Measurements from ENCODE around the gene SNX30. TPM values are rescaled to one million over a fixed set of nuclear protein-coding genes. Genes with fewer than 3 reads are reported as not detected.

The SNX30 gene
- total and polyA plus RNA-seq, 2 experiments from 2014 or later = 8.5 to 26.7 TPM

DNA sequence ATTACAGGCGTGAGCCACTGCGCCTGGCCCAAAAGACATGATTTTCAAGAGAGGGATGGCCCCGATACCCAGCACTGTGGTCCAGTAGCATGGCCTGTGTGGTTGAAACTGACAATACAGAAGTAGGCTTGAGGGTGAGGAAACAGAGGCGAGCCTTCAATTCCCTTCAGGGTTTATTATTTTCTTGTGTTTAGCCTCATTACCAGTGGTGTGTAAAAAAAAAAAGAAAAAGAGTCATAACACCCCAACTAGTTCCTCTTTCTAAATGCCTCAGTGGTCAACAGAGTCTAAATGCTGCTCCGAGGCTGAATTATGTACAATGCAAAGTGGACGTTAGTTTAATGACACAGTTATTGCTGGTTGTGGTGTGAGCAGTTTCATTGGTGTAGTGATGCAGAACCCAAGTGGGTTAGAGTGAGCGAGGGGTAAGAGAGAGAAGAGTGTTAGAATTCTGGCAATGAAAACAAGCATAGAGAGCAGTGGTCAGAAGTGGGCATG is 58.8 kb downstream of the SNX30 start:
- H3K9me3 ChIP-seq (ENCODE audit: low read depth) = no peaks in the 10 kb centered on the region
- WGBS, 2 experiments (ENCODE audit: low coverage in 1 of 2, low lambda C conversion rate in 2 of 2, missing lambda C conversion rate in 2 of 2) = 97 to 98% methylated on average over 6 to 7 of the region's 7 CpGs
- DNase-seq = no peak
- H3K4me2 ChIP-seq (ENCODE audit: unreplicated experiment) = no peak overlapping the region
- peaks cover 15% of the 10 kb centered on the region; the same call in 1 of the 2 replicates for H3K36me3 ChIP-seq (ENCODE audit: low read depth)
- in situ Hi-C loops (cut with MboI) = no loop called here
- H3F3A ChIP-seq (ENCODE audit: insufficient read depth) = no peaks in the 10 kb centered on the region
- no peak overlapping the region for H2AFZ ChIP-seq
- H3K4me1 ChIP-seq (ENCODE audit: insufficient read depth) = no peaks in the 10 kb centered on the region
- no peak overlapping the region for H3K27ac ChIP-seq
- no peak overlapping the region for H3K9ac ChIP-seq
- H3K4me3 ChIP-seq = no peak overlapping the region
- peaks cover 95% of the 10 kb centered on the region for H3K79me2 ChIP-seq (ENCODE audit: insufficient read depth)
- no peaks in the 10 kb centered on the region for H4K20me1 ChIP-seq (ENCODE audit: insufficient read depth)
- H3K9me2 ChIP-seq (ENCODE audit: insufficient read depth) = no peaks in the 10 kb centered on the region
- no peak for TF ChIP-seq EZH2 (IDR thresholded peaks at IDR 0.05; ENCODE audit: insufficient read depth, poor library complexity, severe bottlenecking)
- TF ChIP-seq EZH2phosphoT487 (IDR thresholded peaks at IDR 0.05; ENCODE audit: insufficient read depth, low read depth) = no peak
- no peaks in the 10 kb centered on the region for H3K27me3 ChIP-seq (replicated peaks; ENCODE audit: insufficient read depth)

DNA sequence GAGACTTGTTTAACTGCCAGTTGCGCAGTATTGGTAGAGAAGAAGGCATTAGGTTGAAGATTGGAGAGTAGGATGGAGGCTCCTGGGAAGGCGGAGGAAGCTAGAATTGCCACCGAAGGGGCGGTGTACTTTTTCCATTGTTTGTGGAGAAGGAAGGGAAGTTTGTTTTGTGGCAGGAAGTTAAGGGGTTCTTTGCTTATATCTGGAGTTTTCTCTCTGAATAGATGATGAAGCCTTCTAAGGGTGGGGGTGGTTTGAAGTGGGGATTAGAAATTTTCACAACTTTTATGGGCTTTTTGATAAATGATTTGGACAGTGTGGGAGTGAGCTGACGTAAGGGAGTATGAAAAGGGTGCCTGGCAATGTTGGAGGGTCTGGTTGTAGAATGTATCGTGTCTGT is 59.3 kb downstream of the SNX30 start:
- Histone ChIP-seq H3K9me3 (ENCODE audit: low read depth) (no peaks in the 10 kb centered on the region), H3K27me3 (replicated peaks; ENCODE audit: insufficient read depth) (no peaks in the 10 kb centered on the region), H3K79me2 (ENCODE audit: insufficient read depth) (peaks cover 95% of the 10 kb centered on the region), H3K9ac (no peak overlapping the region), H2AFZ (no peak overlapping the region), H4K20me1 (ENCODE audit: insufficient read depth) (no peaks in the 10 kb centered on the region), H3K4me2 (ENCODE audit: unreplicated experiment) (no peak overlapping the region), H3K36me3 (ENCODE audit: low read depth) (peaks cover 15% of the 10 kb centered on the region; the same call in 1 of the 2 replicates), H3K4me1 (ENCODE audit: insufficient read depth) (no peaks in the 10 kb centered on the region), H3K27ac (no peak overlapping the region), H3K4me3 (no peak overlapping the region), H3K9me2 (ENCODE audit: insufficient read depth) (no peaks in the 10 kb centered on the region), H3F3A (ENCODE audit: insufficient read depth) (no peaks in the 10 kb centered on the region)
- in situ Hi-C loops (cut with MboI) = no loop called here
- DNase-seq = no peak
- TF ChIP-seq EZH2phosphoT487 (IDR thresholded peaks at IDR 0.05; ENCODE audit: insufficient read depth, low read depth) (no peak), EZH2 (IDR thresholded peaks at IDR 0.05; ENCODE audit: insufficient read depth, poor library complexity, severe bottlenecking) (no peak)
- WGBS, 2 experiments (ENCODE audit: low coverage in 1 of 2, low lambda C conversion rate in 2 of 2, missing lambda C conversion rate in 2 of 2) = 78 to 82% methylated on average over 6 of the region's 6 CpGs

GRCh38 chr9:112810696-112811490 is 60.3 kb downstream of the SNX30 start:
- Histone ChIP-seq H3K9ac (no peak overlapping the region), H2AFZ (no peak overlapping the region), H3K4me1 (ENCODE audit: insufficient read depth) (no peaks in the 10 kb centered on the region), H3K27ac (no peak overlapping the region), H3K79me2 (ENCODE audit: insufficient read depth) (peaks cover 96% of the 10 kb centered on the region), H3K9me3 (ENCODE audit: low read depth) (no peaks in the 10 kb centered on the region), H3K4me3 (no peak overlapping the region), H3K9me2 (ENCODE audit: insufficient read depth) (no peaks in the 10 kb centered on the region), H3K4me2 (ENCODE audit: unreplicated experiment) (no peak overlapping the region), H3F3A (ENCODE audit: insufficient read depth) (no peaks in the 10 kb centered on the region), H4K20me1 (ENCODE audit: insufficient read depth) (no peaks in the 10 kb centered on the region), H3K27me3 (replicated peaks; ENCODE audit: insufficient read depth) (no peaks in the 10 kb centered on the region), H3K36me3 (ENCODE audit: low read depth) (peaks cover 15% of the 10 kb centered on the region; the same call in 1 of the 2 replicates)
- no peak for DNase-seq
- no peak for TF ChIP-seq EZH2phosphoT487 (IDR thresholded peaks at IDR 0.05; ENCODE audit: insufficient read depth, low read depth)
- no peak for TF ChIP-seq EZH2 (IDR thresholded peaks at IDR 0.05; ENCODE audit: insufficient read depth, poor library complexity, severe bottlenecking)
- in situ Hi-C loops (cut with MboI) = no loop called here
- WGBS, 2 experiments (ENCODE audit: low coverage in 1 of 2, low lambda C conversion rate in 2 of 2, missing lambda C conversion rate in 2 of 2) = 89 to 94% methylated on average over 17 of the region's 17 CpGs

DNA sequence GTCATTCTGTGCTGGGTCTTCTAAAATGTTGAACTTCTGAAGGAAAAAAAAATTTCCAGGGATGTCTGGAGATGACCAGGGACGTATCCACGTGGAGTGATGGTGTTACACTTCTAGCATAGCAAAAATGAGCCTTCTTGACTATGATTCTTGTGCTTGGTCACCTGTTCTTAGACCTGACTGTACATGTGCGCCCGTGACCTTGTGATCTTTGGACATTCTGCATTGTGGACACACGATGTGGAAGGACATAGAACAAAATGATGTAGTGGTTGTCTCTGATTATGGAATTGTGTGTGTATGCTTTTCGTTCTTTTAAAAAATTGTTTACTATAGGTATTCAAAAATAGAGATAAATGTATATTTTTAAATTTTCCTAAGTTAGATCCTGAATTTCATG is 61.0 kb downstream of the SNX30 start:
- peaks cover 96% of the 10 kb centered on the region for H3K79me2 ChIP-seq (ENCODE audit: insufficient read depth)
- no peaks in the 10 kb centered on the region for H3K9me2 ChIP-seq (ENCODE audit: insufficient read depth)
- no peak overlapping the region for H3K4me3 ChIP-seq
- in situ Hi-C loops (cut with MboI) = no loop called here
- H2AFZ ChIP-seq = no peak overlapping the region
- no peak for DNase-seq
- peaks cover 15% of the 10 kb centered on the region; the same call in 1 of the 2 replicates for H3K36me3 ChIP-seq (ENCODE audit: low read depth)
- no peak overlapping the region for H3K9ac ChIP-seq
- no peaks in the 10 kb centered on the region for H3K9me3 ChIP-seq (ENCODE audit: low read depth)
- no peak overlapping the region for H3K27ac ChIP-seq
- H3K4me1 ChIP-seq (ENCODE audit: insufficient read depth) = peaks cover 3% of the 10 kb centered on the region; the same call in 1 of the 2 replicates
- TF ChIP-seq EZH2 (IDR thresholded peaks at IDR 0.05; ENCODE audit: insufficient read depth, poor library complexity, severe bottlenecking) (no peak), EZH2phosphoT487 (IDR thresholded peaks at IDR 0.05; ENCODE audit: insufficient read depth, low read depth) (no peak)
- H3F3A ChIP-seq (ENCODE audit: insufficient read depth) = peaks cover 6% of the 10 kb centered on the region; the same call in 1 of the 2 replicates
- H3K4me2 ChIP-seq (ENCODE audit: unreplicated experiment) = no peak overlapping the region
- H3K27me3 ChIP-seq (replicated peaks; ENCODE audit: insufficient read depth) = no peaks in the 10 kb centered on the region
- 97 to 99% methylated on average over 6 of the region's 6 CpGs for WGBS, 2 experiments (ENCODE audit: low coverage in 1 of 2, low lambda C conversion rate in 2 of 2, missing lambda C conversion rate in 2 of 2)
- no peaks in the 10 kb centered on the region for H4K20me1 ChIP-seq (ENCODE audit: insufficient read depth)
